Activated CD4-positive, alpha-beta T cell treated with anti-CD3 and anti-CD28 coated beads, Interleukin-10, Interleukin-2, amounts not matched to agents 100 ng/mL and 50 ng/mL, durations not matched to agents 16 hours and 8 hours (primary cell): Measurements from ENCODE around the gene SPTBN1.
A peak's percentile ranks its signal among the peaks of the same experiment; 100 is the strongest.

ENCODE experiments used
- DNase-seq: peaks from one replicate; pipeline ENCODE4 v3.0.0-alpha.2; 2020

Gene SPTBN1

DNA sequence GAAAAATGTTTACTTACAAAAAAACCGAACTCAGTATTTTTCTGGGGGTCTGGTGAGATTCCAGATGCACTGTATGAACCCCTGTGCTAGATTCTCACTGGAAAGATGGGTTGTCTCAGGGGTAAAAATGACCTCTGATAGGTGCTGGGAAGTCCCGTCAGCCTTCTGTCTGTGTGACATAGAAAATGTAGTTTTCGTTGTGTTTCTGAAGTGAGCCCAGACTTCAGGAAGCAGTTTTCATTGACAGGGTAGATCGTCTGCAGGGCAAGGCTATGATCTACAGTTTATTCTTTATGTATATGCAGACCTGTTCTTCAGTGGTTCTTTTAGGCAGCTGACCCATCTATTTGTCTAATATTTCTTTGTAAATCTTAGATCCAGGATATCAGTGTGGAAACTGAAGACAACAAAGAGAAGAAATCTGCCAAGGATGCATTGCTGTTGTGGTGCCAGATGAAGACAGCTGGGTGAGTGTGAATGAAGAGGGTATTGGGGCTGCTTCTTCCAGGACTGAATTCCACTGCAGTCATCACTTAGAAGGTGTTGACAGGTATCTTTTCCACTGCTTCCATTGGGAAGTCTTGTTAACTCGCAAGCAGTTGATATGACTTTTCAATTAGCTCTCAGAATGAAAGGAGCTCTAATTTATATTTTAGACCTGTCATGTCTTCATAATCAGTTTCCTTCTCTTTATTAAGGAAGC, 159.9 kb downstream of the SPTBN1 start:
- no peak for DNase-seq

DNA sequence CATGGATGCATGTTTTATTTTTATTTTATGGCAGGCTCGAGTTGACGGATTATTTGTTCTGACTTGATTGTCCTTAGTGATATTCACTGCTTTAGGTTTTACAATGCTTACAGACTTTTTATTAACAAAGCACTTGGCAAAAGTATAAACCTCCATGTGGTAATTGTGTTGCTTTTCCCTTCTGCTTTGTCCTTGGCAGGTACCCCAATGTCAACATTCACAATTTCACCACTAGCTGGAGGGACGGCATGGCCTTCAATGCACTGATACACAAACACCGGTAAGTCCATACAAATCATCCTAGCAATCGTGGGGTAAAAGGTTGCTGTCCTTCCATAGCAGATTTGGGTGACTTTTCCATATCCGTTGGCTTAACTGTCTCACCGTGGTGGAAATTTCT, 161.3 kb downstream of the SPTBN1 start:
- no peak for DNase-seq

DNA sequence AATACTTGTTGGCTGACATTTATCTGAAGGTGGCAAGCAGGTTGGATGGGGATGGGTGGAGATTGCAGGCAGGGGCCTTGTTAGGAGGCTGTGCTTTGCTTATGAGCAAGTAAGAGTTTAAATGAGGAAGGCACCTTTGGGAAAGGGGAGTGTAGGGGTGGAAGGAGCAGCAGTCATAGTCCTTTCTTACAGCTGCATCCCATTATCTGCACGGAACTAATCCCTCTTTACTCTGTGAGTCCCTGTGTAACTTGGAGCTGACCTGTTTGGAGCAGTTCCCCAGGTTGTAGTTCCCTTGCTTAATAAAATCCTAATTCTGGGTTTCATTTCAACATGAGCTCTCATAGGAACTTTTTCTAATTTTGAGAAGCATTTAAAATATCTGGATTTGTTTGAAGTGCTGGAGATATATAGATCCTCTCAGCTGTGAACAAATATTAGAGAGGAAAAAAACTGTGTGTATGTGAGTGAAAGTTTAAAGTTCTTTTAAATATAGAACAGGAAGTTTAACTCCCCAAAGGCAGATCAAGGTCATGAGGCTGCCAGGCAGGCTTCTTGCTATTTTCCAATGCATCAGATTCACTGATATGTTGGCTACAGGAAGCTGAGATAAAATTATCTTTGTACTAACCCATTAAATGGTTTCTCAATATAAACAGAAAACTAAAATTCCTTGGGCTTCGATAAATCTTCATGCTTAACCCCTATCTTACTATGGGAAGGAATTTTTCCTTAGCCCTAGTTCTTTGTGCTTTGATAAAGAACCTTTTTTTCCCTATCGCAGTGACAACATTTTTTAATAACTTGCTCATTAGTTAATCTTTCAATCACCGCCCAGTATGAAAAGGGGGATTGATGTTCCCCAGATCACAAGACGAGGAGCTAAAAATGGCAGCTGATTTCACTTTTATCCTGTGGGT, 162.8 kb downstream of the SPTBN1 start:
- no peak for DNase-seq

DNA sequence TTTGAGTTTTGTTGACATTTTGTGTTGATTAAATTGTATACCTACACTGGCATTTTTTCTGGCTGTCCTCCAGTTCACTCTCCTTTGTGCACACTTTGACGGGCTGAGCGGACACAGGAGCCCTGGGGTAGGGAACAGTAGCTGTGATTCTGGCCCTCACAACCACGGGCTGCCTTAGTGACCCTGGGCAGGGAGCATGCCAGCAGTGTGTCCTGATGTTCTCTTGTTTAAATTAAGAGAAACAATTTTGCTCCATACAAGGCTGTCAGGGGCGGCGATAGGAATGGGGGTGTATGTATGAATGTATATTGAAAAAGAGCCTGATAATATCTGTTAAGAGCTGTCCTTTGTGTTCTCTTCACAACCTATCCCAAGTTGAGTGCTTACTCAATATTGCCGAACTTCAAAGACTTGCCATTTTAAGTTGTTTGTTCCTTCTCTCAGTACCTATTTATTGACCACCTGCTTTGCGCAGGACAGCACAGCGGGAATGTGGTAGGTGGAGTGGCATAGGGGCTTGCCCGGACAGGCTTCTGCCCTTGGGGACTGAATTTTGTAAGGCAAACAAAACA, 163.6 kb downstream of the SPTBN1 start:
- DNase-seq: no peak

DNA sequence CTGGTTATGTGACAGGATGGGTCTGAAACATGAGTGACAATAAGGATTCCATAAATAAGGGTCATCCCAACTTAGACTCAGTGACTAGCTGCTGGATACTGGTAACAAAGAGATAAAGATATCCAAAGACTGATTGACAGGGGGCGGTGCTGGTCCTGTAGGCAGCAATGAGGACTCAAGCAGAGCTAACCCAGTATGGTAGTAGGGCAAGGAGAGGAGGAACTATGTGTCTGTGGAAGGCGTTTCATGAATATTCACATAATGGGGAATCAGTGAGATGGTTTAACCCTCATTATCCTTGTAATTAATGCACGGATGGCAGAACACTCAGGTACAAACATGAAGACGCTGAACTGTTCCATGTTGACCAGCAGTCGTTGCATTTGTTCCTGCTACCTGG, 164.8 kb downstream of the SPTBN1 start:
- DNase-seq: no peak

DNA sequence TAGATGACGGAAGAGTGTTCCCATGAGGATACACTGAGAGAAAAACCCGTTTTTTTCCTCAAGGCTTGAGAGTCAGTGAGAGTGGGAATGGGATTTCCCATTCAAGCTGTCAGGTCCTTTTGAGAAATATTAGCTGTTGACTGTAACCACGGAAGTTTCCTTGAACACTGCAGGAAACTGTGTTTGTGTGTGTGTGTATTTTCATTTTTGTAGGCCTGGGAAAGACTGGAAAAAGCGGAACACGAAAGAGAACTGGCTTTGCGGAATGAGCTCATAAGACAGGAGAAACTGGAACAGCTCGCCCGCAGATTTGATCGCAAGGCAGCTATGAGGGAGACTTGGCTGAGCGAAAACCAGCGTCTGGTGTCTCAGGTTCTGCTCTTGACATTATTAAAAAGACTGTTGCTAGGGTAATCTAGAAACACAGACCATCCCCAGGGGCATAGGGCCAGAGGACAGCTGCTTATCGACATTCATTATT, 168.5 kb downstream of the SPTBN1 start:
- no peak for DNase-seq

DNA sequence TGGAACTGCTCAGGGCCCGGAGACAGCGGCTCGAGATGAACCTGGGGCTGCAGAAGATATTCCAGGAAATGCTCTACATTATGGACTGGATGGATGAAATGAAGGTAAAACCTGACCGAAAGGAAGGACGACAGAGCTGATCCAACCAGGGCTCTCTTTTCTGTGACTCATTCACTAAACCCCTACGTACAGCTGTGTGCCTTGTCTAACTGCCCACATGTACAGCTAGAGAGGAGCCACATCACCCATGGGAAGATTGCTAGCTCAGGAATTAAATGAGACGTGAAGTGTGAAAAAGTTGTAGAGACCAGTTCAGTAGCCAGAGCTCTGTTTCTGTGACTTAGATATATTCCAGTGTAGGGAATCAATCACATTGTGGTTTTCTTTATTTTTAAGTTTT, 170.0 kb downstream of the SPTBN1 start:
- DNase-seq: no peak

DNA sequence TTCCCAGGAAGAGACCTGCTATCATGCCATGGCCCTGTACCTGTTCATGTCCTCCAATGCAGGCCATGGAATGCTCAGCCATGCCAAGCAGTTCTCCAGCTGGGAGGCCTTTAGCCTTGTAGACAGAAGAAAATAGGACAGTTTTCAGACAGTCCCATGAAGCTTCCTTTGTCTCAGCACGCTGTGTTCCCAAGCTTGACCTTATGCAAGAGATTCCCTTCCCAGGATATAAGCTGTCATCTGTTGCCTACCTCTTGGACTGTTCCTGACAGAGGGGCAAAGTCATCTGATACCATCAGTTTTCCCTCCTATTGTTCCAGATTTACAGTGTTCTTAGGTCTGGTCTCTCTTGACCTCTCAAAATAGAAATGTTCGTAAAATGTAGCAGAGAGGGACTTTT, 170.8 kb downstream of the SPTBN1 start:
- DNase-seq: no peak

DNA sequence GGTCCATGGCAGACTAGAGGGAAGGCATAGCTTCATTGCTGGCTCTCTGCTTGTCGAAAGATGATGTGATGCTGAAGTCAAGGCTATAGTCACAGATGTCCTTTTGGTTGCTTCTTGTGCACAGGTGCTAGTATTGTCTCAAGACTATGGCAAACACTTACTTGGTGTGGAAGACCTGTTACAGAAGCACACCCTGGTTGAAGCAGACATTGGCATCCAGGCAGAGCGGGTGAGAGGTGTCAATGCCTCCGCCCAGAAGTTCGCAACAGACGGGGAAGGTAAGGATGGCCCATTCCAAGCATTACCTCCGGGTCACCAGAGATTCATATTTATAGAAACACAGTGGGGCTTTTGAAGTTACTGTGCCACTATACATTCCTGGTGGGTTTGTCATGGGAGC, 171.8 kb downstream of the SPTBN1 start:
- DNase-seq: no peak

DNA sequence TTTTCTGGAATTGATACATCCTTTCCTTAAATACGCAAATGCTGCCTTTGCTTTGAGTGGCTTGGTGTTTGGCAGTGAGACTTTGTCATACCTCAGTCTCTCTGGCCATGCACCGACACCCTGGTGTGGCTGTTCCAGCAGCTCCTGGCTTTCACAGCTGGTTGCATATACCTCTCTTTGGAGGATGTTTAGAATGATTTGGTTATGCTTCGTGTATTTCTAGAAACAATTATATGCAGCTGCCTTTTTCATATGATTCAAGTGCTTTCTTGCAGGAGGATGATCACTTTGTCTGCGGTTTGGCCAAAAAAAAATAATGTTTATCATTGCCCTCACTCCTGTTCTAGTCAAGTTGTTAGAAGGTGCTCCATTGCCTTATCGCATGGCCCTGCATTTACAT, 172.3 kb downstream of the SPTBN1 start:
- no peak for DNase-seq

DNA sequence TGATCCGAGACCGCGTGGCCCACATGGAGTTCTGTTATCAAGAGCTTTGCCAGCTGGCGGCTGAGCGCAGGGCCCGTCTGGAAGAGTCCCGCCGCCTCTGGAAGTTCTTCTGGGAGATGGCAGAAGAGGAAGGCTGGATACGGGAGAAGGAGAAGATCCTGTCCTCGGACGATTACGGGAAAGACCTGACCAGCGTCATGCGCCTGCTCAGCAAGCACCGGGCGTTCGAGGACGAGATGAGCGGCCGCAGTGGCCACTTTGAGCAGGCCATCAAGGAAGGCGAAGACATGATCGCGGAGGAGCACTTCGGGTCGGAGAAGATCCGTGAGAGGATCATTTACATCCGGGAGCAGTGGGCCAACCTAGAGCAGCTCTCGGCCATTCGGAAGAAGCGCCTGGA, 172.8 kb downstream of the SPTBN1 start:
- DNase-seq: no peak

DNA sequence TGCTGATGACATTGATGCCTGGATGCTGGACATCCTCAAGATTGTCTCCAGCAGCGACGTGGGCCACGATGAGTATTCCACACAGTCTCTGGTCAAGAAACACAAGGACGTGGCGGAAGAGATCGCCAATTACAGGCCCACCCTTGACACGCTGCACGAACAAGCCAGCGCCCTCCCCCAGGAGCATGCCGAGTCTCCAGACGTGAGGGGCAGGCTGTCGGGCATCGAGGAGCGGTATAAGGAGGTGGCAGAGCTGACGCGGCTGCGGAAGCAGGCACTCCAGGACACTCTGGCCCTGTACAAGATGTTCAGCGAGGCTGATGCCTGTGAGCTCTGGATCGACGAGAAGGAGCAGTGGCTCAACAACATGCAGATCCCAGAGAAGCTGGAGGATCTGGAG, 173.3 kb downstream of the SPTBN1 start:
- DNase-seq: no peak

DNA sequence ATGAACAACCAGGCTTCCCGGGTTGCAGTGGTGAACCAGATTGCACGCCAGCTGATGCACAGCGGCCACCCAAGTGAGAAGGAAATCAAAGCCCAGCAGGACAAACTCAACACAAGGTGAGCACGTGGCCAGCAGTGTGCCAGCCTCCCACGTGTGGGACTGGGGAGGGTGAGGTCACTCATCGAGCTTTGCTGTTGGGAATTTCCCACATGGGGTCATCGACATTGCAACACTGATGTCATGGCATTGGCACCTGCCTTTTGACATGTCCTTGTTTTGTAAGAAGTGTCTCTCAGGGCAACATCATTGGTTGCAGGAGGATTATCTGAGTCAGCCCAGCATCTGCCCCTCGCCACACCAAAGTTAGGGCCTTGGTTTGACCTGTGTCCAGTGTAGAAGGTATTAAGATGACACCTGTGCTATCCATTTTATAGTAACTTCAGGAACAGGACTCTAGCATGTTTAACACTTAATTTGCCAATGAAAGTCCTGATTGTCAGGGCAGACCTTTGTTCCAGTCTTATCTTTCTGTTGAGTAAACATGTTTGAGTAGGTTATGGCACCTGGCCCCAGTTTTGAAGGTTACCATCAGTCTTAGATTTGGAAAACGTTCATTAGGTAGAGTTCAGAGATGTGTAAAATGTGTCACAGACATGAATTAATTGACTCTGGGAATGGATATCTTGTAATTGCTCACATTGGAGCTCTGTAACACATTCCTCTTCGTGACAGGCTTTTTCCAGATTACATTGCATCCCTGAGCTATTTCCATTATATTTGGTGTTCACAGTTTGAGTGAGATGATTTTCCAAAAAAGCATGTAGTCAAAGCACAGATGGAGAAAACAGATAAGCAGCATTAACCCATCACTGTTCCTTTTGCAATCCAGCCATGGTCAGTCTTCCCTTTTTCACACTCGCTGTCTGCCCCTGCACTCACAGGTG, 174.1 kb downstream of the SPTBN1 start:
- peak; percentile 31 for DNase-seq

DNA sequence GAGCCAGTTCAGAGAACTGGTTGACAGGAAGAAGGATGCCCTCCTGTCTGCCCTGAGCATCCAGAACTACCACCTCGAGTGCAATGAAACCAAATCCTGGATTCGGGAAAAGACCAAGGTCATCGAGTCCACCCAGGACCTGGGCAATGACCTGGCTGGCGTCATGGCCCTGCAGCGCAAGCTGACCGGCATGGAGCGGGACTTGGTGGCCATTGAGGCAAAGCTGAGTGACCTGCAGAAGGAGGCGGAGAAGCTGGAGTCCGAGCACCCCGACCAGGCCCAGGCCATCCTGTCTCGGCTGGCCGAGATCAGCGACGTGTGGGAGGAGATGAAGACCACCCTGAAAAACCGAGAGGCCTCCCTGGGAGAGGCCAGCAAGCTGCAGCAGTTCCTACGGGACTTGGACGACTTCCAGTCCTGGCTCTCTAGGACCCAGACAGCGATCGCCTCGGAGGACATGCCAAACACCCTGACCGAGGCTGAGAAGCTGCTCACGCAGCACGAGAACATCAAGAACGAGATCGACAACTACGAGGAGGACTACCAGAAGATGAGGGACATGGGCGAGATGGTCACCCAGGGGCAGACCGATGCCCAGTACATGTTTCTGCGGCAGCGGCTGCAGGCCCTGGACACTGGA, 174.9 kb downstream of the SPTBN1 start:
- DNase-seq: no peak

DNA sequence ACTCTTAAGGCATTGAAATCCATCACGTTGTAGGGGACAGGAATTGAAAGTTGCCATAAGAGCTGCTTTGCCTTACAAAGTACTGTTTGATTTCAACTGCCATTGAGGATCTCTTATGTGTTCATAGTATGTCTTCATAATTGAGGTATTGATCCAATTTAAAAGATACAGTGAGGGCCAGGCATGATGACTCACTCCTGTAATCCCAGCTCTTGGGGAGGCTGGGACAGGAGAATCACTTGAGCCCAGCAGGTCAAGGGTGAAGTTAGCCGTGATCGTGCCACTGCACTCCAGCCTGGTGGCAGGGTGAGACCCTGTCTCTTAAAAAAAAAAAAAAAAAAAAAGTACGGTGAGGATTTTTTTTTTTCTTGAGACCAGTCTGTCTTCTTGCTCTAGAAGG, 175.6 kb downstream of the SPTBN1 start:
- DNase-seq: no peak

DNA sequence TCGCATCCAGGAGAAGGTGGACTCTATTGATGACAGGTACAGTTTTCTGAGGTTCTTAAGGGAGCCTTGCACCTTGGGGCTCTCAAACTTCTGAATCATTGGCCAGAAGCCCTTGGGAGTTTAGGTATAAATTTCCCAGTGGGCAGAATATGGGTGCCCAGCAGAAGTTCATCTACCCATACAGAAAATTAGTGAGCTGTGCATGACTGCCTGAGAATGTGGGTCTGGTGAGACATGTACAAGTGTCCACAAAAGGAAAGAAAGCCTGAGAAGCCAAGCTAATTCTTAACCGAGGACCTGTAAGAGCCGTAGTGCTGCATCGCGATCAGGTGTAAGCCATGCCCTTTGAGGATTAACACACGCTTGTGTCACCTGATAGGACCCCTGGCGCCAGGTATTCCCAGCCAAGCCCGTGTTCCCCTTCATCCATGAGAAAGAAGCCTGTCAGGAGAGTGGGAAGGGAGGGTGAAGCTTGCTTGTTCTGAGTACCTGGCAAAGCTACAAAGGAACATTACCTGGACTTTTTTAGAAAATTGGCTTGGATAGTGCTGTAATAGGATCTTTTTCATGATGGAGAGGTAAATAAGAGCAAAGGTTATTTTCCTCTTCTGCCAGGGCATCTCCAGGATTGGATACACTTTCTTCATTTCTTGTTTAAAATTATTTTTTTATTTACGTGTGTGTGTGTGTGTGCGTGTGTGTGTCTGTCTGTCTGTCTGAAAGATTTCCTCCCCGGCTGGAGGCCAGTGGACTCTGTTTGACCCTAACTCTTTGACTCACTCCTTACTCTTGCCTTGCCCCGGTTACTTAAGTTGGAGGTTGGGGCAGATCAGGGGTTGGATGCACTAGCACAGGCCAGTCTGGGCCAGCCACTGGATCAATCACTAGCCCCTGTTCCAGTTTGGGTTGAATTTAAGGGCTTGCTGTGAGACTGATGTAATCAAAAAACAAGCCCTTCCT, 176.9 kb downstream of the SPTBN1 start:
- DNase-seq: no peak

DNA sequence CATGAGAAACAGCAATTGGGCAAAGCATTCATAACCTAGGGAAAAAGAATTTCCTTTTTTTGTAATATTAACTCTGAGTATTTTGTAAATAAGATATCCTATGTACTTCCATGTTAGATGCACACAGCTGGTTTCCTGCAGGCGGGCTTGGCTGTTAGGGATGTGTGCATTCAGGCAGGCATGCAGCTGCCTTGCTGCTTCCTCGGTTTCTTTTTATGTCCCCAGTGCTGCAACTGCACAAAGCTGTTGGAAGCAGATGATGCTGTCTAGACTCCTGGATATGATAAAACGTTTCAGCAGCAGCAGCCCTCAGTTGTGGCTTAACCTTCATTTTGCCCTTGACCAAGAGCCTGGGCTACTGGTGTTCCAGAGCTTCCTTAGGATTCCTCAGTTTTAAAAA, 177.9 kb downstream of the SPTBN1 start:
- DNase-seq: no peak

DNA sequence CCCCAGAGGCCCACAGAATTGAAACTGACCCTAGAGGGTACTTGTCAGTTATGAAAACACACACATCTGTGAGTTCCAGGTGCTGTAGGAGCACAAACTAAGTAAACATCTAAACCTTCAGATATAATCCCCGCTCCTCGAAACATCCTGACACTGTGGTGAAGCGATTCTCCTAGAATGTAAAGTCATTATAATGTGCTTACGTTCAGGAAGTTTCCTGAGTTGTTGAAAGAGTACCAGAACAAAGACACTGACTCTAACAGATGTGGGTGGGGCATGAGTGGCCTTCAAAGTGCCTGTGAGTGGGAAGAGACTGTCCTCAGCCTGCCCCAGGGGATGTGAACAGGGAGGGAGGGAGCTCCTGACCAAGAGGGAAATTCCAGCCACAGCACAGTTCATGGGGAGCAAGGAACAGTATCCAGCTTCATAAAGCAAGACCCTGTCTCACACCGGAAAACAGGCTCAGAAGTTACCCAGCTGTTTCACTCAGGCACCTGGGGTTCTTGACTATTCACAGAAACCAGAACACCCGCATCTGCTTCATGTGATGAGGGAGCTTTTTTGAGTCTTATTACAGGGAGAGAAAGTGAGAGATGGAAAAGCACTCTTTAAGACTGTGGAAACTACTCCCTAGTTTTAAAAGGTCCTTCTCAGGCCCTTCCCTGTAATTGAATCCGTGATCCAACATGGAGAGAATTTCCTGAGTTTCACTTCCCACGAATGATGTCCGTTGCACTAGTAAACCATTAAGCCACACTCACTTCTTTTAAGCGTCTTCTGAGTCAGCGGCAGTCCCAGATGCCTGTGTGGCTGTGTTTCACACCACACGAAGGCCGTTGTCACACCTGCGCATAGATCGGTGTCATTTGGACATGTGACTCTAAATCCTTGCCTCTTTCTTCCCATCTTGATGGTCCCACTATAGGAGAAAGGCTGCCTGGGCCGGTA, 178.7 kb downstream of the SPTBN1 start:
- DNase-seq: no peak

DNA sequence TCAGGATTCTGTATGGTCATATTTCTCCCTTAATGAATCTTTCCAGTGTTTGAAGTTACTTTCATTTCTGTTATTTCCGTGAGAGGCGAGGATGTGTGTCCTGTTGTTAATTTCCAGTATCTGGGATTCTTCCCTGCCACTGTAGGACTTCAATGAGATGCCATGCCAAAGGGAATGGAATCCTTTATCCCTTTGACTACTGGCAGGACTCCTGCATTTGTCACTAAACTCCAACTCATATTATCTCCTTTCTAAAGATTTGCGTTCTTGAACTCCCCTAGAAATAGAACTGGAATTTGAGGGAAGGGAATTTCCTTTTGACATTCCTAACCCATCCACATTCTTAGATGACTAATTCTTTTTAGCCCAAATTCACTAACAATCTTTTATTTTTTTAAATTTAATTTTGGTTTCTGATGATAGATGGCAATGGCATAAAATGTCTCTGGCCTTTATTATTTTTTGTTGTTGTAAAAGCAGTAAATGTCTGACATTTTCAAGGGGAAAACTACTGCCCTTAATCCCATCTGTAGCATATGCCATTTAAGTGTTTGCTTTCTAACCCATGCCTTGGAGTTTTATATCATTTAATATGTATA, 179.5 kb downstream of the SPTBN1 start:
- DNase-seq: no peak
